HepG2 (cell line): ENCODE data around the gene ARHGAP33. TPM values are rescaled to one million over a fixed set of nuclear protein-coding genes. Genes with fewer than 3 reads are reported as not detected.

ENCODE experiments used
- BRD4 ChIP-seq: sonication (generic); formaldehyde crosslinking; IDR thresholded peaks from 2 replicates; pipeline ENCODE4 v1.4.0; 2020; ENCODE audit warnings: missing genetic modification reagents
- FOXO1 ChIP-seq: sonication (generic); formaldehyde crosslinking; IDR thresholded peaks from 2 replicates; pipeline ENCODE4 v1.4.0; 2020; ENCODE audit warnings: missing genetic modification reagents
- JUNB ChIP-seq: sonication (generic); formaldehyde crosslinking; IDR thresholded peaks from 2 replicates; pipeline ENCODE4 v1.8.0; 2022; ENCODE audit warnings: missing genetic modification reagents, mild to moderate bottlenecking, borderline replicate concordance
- KLF6 ChIP-seq: IDR thresholded peaks from 2 replicates; pipeline ENCODE4 v1.8.0; 2016; ENCODE audit warnings: missing biosample characterization, missing genetic modification reagents
- MEIS1 ChIP-seq: sonication (generic); formaldehyde crosslinking; IDR thresholded peaks from 2 replicates; pipeline ENCODE4 v1.9.0; 2021; ENCODE audit warnings: mild to moderate bottlenecking, missing genetic modification reagents, moderate library complexity, borderline replicate concordance
- MLX ChIP-seq: IDR thresholded peaks from 2 replicates; pipeline ENCODE4 v1.6.1; 2016
- SRSF9 ChIP-seq: fragments of 200-400 bp; formaldehyde crosslinking; IDR thresholded peaks from 2 replicates; pipeline ENCODE4 v1.6.1; 2018; ENCODE audit warnings: borderline replicate concordance, mild to moderate bottlenecking, low read depth, low read length; ENCODE audit not compliant: insufficient read depth, poor library complexity, severe bottlenecking
- SRY ChIP-seq: sonication (generic); formaldehyde crosslinking; IDR thresholded peaks from 2 replicates; pipeline ENCODE4 v1.8.0; 2022; ENCODE audit warnings: mild to moderate bottlenecking, missing genetic modification reagents
- TCF7L2 ChIP-seq: IDR thresholded peaks from 2 replicates; pipeline ENCODE4 v1.6.1; 2011; ENCODE audit warnings: mild to moderate bottlenecking, low read depth, low read length, moderate library complexity
- ZNF367 ChIP-seq: sonication (generic); formaldehyde crosslinking; IDR thresholded peaks from 2 replicates; pipeline ENCODE4 v1.4.0; 2020; ENCODE audit warnings: missing genetic modification reagents, borderline replicate concordance
- ZNF451 ChIP-seq: sonication (generic); formaldehyde crosslinking; IDR thresholded peaks from 2 replicates; pipeline ENCODE4 v1.5.0; 2020; ENCODE audit warnings: mild to moderate bottlenecking, missing genetic modification reagents
- ZNF570 ChIP-seq: sonication (generic); formaldehyde crosslinking; IDR thresholded peaks from 2 replicates; pipeline ENCODE4 v1.4.0; 2020; ENCODE audit warnings: mild to moderate bottlenecking, missing genetic modification reagents, borderline replicate concordance
- ZNF800 ChIP-seq: sonication (generic); formaldehyde crosslinking; IDR thresholded peaks from 2 replicates; pipeline ENCODE4 v1.4.0; 2020; ENCODE audit warnings: missing genetic modification reagents
- polyA plus RNA-seq, 8 experiments: library from polyadenylated mRNA; depleted of rRNA in 3 of 8; stranded (reverse) in 7 of 8; unstranded in 1 of 8; fragments of >200 nt; fragmentation: Illumina TruSeq in 4 of 8; extraction: Trizol in 4 of 8; gene quantifications; 2 replicates each; pipeline versions ENCODE4 v1.2.1 to v1.2.3, GENCODE V29; 2011 to 2016; ENCODE audit warnings: low read depth in 4 of 8, missing spikeins in 1 of 8, mixed read lengths in 1 of 8; ENCODE audit not compliant: insufficient read depth in 1 of 8
- total RNA-seq, 5 experiments: library from RNA; depleted of rRNA; stranded (reverse); fragments of >200 nt; fragmentation: Illumina TruSeq; extraction: Trizol; gene quantifications; 2 replicates each; pipeline ENCODE4 v1.2.3, GENCODE V29; 2016; ENCODE audit warnings: low read depth in 1 of 5
- TF ChIP-seq, protein P1 (sequence below): sonication (generic); formaldehyde crosslinking; IDR thresholded peaks from 2 replicates; pipeline ENCODE4 v1.5.0; 2020; ENCODE audit warnings: mild to moderate bottlenecking, missing genetic modification reagents, moderate library complexity
- TF ChIP-seq, protein P2 (sequence below): sonication (generic); formaldehyde crosslinking; conservative IDR thresholded peaks from 2 replicates; pipeline ENCODE4 v1.4.0; 2020; ENCODE audit warnings: missing genetic modification reagents
- TF ChIP-seq, protein P3 (sequence below): sonication (generic); formaldehyde crosslinking; IDR thresholded peaks from 2 replicates; pipeline ENCODE4 v1.4.0; 2020; ENCODE audit warnings: low read depth, mild to moderate bottlenecking, missing genetic modification reagents
- TF ChIP-seq, protein P4 (sequence below): sonication (generic); formaldehyde crosslinking; IDR thresholded peaks from 2 replicates; pipeline ENCODE4 v1.4.0; 2020; ENCODE audit warnings: mild to moderate bottlenecking, missing genetic modification reagents, borderline replicate concordance

Gene ARHGAP33
- total and polyA plus RNA-seq, 2 of the 13 experiments (the other 11 are each of a cell fraction or from before 2014, with no cell fraction given): 1.3 to 2.7 TPM

GRCh38 chr19:35797663-35798062 lies 22.3 kb downstream of the ARHGAP33 start (continued):
- peak; percentile 70; the same call in 1 of the 2 replicates for TF ChIP-seq SRY (CRISPR knock-in tag)
- TF ChIP-seq ZNF800 (CRISPR knock-in tag): no peak
- TF ChIP-seq SRSF9: no peak
- TF ChIP-seq, protein P1, sequence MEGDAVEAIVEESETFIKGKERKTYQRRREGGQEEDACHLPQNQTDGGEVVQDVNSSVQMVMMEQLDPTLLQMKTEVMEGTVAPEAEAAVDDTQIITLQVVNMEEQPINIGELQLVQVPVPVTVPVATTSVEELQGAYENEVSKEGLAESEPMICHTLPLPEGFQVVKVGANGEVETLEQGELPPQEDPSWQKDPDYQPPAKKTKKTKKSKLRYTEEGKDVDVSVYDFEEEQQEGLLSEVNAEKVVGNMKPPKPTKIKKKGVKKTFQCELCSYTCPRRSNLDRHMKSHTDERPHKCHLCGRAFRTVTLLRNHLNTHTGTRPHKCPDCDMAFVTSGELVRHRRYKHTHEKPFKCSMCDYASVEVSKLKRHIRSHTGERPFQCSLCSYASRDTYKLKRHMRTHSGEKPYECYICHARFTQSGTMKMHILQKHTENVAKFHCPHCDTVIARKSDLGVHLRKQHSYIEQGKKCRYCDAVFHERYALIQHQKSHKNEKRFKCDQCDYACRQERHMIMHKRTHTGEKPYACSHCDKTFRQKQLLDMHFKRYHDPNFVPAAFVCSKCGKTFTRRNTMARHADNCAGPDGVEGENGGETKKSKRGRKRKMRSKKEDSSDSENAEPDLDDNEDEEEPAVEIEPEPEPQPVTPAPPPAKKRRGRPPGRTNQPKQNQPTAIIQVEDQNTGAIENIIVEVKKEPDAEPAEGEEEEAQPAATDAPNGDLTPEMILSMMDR (CRISPR knock-in tag): peak; percentile 10; the same call in 1 of the 2 replicates
- TF ChIP-seq JUNB (CRISPR knock-in tag): no peak
- TF ChIP-seq BRD4 (CRISPR knock-in tag): no peak
- no peak for TF ChIP-seq FOXO1 (CRISPR knock-in tag)
- no peak for TF ChIP-seq MEIS1 (CRISPR knock-in tag)
- TF ChIP-seq, protein P2, sequence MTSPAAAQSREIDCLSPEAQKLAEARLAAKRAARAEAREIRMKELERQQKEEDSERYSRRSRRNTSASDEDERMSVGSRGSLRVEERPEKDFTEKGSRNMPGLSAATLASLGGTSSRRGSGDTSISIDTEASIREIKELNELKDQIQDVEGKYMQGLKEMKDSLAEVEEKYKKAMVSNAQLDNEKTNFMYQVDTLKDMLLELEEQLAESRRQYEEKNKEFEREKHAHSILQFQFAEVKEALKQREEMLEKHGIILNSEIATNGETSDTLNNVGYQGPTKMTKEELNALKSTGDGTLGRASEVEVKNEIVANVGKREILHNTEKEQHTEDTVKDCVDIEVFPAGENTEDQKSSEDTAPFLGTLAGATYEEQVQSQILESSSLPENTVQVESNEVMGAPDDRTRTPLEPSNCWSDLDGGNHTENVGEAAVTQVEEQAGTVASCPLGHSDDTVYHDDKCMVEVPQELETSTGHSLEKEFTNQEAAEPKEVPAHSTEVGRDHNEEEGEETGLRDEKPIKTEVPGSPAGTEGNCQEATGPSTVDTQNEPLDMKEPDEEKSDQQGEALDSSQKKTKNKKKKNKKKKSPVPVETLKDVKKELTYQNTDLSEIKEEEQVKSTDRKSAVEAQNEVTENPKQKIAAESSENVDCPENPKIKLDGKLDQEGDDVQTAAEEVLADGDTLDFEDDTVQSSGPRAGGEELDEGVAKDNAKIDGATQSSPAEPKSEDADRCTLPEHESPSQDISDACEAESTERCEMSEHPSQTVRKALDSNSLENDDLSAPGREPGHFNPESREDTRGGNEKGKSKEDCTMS (CRISPR knock-in tag): no peak
- no peak for TF ChIP-seq ZNF451 (CRISPR knock-in tag)
- TF ChIP-seq, protein P3, sequence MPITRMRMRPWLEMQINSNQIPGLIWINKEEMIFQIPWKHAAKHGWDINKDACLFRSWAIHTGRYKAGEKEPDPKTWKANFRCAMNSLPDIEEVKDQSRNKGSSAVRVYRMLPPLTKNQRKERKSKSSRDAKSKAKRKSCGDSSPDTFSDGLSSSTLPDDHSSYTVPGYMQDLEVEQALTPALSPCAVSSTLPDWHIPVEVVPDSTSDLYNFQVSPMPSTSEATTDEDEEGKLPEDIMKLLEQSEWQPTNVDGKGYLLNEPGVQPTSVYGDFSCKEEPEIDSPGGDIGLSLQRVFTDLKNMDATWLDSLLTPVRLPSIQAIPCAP (CRISPR knock-in tag): no peak
- TF ChIP-seq, protein P4, sequence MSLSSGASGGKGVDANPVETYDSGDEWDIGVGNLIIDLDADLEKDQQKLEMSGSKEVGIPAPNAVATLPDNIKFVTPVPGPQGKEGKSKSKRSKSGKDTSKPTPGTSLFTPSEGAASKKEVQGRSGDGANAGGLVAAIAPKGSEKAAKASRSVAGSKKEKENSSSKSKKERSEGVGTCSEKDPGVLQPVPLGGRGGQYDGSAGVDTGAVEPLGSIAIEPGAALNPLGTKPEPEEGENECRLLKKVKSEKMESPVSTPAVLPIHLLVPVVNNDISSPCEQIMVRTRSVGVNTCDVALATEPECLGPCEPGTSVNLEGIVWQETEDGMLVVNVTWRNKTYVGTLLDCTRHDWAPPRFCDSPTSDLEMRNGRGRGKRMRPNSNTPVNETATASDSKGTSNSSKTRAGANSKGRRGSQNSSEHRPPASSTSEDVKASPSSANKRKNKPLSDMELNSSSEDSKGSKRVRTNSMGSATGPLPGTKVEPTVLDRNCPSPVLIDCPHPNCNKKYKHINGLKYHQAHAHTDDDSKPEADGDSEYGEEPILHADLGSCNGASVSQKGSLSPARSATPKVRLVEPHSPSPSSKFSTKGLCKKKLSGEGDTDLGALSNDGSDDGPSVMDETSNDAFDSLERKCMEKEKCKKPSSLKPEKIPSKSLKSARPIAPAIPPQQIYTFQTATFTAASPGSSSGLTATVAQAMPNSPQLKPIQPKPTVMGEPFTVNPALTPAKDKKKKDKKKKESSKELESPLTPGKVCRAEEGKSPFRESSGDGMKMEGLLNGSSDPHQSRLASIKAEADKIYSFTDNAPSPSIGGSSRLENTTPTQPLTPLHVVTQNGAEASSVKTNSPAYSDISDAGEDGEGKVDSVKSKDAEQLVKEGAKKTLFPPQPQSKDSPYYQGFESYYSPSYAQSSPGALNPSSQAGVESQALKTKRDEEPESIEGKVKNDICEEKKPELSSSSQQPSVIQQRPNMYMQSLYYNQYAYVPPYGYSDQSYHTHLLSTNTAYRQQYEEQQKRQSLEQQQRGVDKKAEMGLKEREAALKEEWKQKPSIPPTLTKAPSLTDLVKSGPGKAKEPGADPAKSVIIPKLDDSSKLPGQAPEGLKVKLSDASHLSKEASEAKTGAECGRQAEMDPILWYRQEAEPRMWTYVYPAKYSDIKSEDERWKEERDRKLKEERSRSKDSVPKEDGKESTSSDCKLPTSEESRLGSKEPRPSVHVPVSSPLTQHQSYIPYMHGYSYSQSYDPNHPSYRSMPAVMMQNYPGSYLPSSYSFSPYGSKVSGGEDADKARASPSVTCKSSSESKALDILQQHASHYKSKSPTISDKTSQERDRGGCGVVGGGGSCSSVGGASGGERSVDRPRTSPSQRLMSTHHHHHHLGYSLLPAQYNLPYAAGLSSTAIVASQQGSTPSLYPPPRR: no peak
- TF ChIP-seq MLX (CRISPR knock-in tag): no peak
- TF ChIP-seq TCF7L2: no peak
- TF ChIP-seq KLF6 (CRISPR knock-in tag): 0 out of 2 replicates have a peak, but pooled peaks have one; percentile 35
- TF ChIP-seq ZNF570: no peak
- no peak for TF ChIP-seq ZNF367 (CRISPR knock-in tag)
